ENCODE results near the gene GPRC5A.
A peak's percentile ranks its signal among the peaks of the same experiment; 100 is the strongest.

Gene GPRC5A

GRCh38 chr12:12885096-12885792 is 6.1 kb upstream of the GPRC5A start:
- no peak for ATAC-seq

- ATAC-seq, result no peak
Observed at GRCh38 chr12:12887471-12887870, 3.9 kb upstream of the GPRC5A start.

- ATAC-seq, result no peak
Observed at GRCh38 chr12:12889701-12890100, 1.7 kb upstream of the GPRC5A start.

DNA sequence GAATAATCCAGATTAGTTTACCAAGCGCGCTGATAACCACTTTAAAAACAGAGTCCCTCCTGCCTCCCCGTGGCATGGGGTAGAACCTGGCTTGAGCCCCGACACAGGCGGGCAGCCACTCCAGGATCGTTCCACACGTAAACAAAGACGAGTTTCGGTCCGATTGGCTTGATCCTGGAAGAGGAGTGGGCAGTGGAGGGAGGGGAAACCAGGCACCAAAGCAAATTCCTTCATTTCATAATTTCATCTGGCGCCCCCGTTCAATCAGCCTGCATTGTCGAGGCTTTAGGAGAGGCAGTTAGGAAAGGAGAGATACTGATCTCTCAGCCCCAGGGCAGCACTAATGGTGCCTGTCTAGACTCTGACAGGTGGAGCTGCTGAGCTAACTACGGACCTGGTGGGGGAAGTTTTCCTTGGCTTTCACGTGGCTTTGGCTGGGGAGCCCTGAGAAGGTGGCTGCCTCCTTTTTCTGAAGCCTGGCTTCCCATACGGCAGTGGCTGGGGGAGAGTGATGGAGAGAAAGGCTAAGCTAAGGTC is 751 bp upstream of the GPRC5A start:
- peak; percentile 66 to 67 for ATAC-seq

- no peak for ATAC-seq
Observed at GRCh38 chr12:12891881-12892355, 556 bp downstream of the GPRC5A start.

DNA sequence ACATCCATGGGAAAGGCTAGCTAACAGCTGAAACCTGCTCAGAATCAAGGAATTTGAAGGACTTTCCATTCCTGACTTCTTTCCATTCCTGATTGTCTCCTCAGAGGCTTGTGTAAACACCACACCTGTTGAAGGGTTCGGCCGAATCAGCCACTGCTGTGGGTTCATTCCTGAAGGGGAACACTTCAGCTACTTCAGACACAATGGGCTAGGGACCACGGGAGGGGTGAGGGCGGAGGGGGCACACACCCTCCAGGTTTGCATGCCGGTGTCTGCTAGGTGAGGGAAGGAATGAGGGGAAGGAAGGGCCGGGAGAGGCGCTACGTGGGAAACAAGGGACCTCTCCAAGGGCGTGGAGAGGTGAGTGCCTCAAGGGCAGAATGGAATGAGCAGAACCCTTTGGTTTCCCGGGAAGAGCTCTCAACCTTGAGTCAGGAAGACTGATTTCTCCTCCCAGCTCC is 1.3 kb downstream of the GPRC5A start:
- no peak for ATAC-seq

- no peak for ATAC-seq
Observed at GRCh38 chr12:12893438-12893837, 2.1 kb downstream of the GPRC5A start.

DNA sequence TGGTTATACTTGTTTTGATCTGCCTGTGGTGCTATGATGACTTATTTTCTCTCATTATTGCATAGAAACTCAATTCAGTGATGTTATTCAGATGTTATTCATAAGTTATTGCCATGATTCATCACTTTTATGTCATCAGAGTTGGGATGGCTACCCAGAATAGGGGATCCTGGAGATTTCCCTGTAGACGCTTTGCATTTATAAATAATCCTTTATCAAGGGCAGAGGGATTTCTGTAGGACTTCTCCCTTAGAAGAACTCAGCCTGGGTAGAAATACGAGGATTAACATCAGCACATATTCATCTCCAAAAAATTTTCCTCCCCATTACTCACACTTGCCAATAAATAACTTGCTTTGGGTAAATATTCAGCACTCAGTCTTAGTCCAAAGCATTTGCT is 4.9 kb downstream of the GPRC5A start:
- ATAC-seq, result no peak

DNA sequence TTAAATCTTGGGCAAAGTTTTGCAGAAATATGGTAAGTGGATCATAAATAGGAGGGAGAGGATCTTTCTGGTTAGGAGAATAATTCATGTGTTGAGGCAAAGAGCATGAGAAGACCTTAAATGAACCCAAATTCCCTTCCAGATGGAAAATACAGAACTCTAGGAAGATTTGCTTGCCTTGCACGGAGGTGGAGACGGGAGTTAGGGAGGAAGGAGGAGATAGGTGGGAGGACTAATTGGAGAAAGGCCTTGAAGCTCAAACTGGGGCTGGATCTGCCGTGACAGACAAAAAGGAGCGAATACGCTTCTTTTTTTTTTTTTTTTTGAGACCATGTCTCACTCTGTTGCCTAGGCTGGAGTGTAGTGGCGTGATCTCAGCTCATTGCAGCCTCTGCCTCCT is 5.9 kb downstream of the GPRC5A start:
- no peak for ATAC-seq

DNA sequence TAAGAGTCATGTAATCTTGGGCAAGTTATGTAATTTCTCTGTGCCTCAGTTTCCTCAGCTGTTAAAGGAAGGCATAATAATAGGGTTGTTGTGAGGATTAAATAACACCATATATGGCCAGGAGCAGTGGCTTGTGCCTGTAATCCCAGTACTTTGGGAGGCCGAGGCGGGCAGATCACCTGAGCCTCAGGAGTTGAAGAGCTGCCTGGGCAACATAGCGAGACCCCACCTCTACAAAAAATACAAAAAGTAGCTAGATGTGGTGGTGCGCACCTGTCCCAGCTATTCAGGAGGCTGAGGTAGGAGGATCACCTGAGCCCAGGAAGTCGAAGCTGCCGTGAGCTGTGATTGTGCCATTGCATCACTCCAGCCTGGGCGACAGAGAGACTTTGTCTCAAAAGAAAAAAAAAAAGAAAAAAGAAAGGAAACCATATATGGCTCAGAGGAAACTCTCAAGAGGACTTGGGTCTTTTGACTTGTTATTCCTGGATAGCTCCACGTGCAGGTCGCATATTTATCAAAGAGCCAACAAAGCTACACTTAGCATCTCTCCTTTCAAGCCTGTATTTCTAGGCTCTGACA is 6.9 kb downstream of the GPRC5A start:
- ATAC-seq, result no peak

DNA sequence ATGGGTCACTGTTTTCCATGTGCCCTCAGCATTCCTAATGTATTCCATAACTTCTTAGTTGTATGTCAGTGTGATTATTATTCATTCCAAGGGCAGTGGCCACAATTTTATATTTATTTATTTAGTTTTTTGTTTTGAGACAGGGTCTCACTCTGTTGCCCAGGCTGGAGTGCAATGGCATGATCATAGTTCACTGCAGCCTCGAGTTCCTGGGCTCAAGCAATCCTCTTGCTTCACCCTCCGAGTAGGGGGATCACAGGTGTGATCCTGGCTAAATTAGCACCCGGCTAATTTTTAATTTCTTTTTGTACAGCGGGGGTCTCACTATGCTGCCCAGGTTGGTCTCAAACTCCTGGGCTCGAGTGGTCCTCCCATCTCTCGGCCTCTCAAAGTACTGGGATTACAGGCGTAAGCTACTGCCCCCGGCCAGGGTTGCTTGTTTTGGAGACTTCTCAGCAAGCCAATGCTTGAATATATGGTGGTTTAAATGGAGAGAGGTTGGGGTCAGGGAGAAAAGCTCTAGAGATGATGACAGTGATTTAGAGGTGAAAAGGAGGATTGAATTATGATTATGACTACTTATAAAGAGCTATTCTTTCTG is 7.6 kb downstream of the GPRC5A start:
- ATAC-seq, result no peak

DNA sequence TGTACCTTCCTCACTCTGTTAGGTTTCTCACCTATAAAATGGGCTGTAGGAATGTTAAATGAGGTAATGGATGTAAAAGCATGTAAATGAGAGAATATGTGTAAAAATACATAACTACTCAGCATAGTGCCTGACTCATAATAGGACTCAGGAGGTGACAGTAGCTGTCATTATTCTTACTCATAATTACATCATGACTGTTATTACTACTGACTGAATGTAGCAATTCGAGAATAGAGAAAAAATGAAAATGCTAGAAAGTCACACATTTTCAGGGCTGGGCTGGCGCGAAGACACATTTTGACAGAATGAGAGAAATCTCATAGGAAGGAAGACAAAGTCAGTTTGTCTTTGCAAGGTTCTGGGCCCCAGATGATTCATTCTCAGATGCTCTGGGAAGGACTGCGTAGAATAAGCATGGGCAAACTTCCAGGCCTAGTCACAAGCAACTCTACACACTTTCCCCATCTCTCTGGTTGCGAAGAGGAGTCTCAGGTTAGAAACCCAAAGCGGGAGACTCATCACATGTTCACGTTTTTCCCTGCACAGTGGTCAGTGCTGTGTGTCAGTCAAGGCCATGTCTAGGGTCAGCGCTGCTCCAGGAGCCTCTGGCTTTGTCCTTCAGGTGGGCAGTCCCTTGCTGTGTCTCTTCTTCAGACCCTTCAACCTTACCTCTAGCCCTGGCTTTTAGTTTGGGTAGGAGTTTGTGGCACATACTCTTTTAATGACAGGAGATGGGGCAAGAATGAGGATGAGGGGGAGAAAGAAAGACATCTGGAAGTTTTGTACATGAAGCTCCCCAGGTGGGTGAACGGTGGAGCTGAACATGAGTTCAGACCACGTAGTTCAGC is 8.4 kb downstream of the GPRC5A start:
- peak; percentile 92 to 93 for ATAC-seq

DNA sequence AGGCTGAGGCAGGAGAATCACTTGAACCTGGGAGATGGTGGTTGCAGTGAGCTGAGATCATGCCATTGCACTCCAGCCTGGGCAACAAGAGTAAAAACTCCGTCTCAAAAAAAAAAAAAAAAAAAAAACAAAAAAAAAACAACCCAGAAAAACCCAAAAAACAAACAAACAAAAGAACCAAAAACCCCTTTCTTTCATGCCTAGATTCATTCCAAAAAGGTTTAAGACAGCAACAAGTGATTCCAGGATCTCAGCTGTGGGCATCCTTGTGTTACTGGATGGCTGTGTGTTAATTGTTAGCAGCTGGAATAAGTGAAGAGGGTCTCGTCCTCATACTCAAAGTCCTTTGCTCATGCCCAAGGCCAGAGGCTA is 9.4 kb downstream of the GPRC5A start:
- no peak for ATAC-seq

DNA sequence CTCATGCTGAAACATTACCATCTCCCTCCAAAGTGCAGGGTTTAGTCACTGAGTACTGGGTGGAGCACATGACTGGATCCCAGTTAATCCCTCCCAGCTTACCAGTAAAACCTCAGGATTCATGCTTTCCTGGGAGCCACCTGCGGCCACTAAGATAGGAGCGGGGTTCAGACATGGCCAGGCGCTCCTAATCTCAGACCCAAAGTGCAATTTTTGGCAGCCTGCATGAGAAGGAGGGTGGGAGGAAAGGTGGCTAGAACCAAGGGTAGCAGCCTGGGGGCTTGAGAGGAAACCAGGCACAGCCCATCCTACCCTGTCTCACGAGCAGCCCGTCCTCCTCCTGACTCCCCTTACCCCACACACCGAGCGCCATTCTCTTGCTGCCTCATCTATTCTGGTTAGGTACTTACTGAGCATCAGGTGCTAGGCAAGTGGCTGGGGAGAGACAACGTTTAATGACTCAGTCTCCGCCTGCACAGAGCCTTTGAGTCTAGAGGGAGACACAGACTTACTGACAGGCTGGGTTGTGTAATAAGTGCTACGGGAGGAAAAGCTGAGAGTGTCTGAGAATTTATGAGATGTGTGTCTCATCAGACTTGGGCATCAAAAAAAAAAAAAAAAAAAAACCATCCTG is 9.9 kb downstream of the GPRC5A start:
- no peak for ATAC-seq

- ATAC-seq, result no peak
Observed at GRCh38 chr12:12902036-12902435, 10.7 kb downstream of the GPRC5A start.

- ATAC-seq, result no peak
Observed at GRCh38 chr12:12903642-12904609, 12.6 kb downstream of the GPRC5A start.

- no peak for ATAC-seq
Observed at GRCh38 chr12:12907552-12907951, 16.2 kb downstream of the GPRC5A start.

DNA sequence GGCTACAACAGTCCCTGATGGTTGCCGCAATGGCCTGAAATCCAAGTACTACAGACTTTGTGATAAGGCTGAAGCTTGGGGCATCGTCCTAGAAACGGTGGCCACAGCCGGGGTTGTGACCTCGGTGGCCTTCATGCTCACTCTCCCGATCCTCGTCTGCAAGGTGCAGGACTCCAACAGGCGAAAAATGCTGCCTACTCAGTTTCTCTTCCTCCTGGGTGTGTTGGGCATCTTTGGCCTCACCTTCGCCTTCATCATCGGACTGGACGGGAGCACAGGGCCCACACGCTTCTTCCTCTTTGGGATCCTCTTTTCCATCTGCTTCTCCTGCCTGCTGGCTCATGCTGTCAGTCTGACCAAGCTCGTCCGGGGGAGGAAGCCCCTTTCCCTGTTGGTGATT is 16.9 kb downstream of the GPRC5A start:
- no peak for ATAC-seq

- no peak for ATAC-seq
Observed at GRCh38 chr12:12908711-12909110, 17.3 kb downstream of the GPRC5A start.

DNA sequence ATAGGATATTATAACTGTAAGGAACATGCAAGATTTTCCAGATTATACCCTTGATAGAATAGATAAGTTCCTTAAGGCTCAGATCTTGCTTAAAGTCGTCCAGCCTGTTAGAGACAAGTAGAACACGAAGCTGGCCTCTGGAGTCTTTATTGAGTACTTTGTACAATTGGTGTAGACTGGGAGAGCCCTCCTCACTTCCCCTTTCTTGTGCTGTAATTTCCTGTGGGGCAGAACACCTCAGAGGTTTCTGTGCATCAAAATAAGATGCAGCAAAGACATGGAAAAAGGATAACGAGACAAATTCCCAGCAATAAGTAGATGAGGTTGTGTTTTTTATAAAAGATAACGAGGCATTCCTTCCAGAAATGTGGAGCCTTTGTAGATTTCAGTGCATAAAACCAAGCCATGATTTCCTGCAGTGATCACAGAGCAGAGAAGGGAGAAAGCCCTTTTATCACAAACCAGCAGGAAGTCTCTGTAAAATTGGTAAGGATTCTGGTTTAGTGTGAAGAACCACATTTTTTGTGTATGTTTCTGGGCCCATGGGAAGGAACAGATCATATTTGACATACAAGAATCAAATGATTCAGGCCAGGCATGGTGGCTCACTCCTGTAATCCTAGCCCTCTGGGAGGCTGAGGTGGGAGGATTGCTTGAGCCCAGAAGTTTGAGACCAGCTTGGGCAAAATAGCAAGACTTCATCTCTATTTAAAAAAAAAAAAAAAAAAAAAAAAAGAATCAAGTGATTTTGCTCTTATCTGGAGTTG is 18.0 kb downstream of the GPRC5A start:
- ATAC-seq, result no peak
